Lung microvascular endothelial cell (primary cell): Measurements from ENCODE around the gene HOXD12. TPM values are rescaled to one million over a fixed set of nuclear protein-coding genes. Genes with fewer than 3 reads are reported as not detected.
A peak's percentile ranks its signal among the peaks of the same experiment; 100 is the strongest.

Source experiments
- DNase-seq, 2 donors: peaks; one replicate each; pipeline versions ENCODE4 v3.0.0 to v3.0.0-alpha.2; 2010; ENCODE audit warnings: low read depth in 2 of 2
- total RNA-seq: library from RNA; depleted of rRNA; stranded (reverse); fragments of >200 nt; gene quantifications from 2 replicates; pipeline ENCODE4 v1.2.1, GENCODE V29; 2014

The HOXD12 gene
- total RNA-seq, 1 donor from 2014 or later = not detected

DNA sequence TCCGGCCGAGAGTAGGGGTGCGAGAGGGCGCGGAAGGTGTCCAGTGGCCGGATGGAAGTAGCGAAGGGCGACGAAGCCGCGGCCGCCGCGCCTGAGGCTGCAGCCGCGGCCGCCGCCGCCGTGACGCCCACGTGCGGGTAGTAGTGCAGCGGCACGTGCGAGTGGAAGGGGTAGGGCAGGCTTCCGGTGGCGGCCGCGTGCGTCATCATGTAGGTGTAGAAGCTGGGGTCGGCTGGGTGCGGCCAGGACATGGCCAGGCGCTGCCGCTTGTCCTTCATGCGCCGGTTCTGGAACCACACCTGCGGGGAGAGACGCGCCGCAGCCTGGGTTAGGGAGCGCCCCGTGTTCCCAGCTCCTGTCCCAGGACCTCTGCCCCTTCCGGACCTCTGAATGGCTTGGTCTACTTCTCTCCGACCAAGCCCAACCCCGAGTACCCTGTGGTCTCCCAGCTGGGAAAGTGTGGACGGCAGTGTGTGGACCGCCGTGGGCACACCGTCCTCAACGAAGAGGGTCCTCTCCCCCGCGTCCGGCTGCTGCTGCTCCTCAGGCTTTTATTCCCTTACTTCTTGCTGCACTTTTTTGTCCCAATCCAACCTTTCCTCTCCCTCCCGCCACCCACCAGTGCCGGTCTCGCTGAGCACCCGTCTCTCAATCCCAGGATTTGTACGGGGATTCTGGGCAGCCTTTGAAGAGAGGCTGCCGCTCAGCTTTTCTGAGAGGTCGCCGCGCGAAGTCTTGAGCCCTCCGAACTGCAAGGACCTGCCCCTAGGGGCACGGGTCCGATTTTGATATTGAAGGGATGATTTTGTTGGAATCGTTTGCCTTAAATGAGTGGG lies 18.8 kb upstream of the HOXD12 start:
- DNase-seq = no peak

DNA sequence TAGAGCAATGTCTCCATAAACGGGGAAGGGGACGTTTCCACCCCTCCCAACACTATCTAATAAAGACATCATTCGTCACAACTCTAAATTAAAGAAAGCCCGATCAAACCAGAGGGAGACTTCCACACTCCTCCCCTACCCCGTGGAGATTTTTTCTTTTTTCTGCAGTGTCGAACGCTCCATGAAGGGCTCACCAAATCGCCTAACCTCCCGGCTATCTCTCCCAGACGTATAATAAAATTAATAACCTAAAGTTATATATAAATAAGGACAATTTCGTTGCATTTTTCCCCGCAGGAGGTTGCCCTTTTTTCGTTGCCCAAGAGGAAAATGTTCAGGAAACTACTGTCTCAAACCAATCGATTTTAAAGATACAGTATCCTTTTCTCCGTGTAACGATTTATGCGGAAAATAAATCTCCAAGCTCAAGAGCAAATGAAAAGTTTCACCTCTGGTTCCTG lies 18.2 kb upstream of the HOXD12 start:
- no peak for DNase-seq

GRCh38 chr2:176081837-176082524 lies 17.6 kb upstream of the HOXD12 start:
- DNase-seq = no peak

DNA sequence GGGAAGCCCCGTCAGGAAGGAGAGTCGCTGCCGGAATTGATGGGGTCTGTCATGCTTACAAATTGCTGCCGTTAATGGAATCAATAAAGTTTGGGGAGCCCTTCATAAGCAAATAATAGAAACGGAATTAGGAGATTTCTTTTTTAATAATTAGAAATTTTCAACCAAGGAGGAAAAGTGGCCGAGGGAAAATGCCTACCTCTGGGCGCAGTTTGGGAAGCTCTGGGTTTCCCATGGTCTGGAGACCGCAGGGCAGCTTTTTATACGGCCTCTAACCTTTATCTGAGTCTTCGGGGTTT lies 17.1 kb upstream of the HOXD12 start:
- DNase-seq = no peak

- DNase-seq = no peak
These were observed 16.5 kb upstream of the HOXD12 start for GRCh38 chr2:176082824-176083751.

DNA sequence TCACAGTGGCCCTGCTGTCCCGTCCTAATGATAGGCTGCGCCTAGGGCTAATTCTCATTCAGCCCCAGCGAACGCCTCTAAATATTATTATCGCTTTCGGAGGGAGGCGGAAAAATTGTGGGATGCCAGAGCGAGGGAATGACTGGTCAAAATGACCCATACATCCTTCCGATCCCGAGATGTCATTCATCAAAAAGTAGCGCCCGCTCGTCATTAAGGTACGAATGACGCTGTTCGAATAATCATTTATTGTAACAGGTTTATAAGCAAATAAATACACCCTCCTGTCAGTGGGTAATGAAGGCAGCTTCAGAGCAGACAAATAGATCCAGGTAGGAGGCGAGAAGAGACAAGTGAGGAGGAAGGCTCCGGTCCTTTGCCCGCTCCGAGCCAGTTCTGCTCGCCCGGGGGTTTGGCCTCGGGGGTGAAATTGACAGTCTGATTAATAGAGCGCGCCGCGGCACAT lies 15.8 kb upstream of the HOXD12 start, which contains the start of gene EVX2:
TSS of gene EVX2 (minus strand) at position 167 of the 466 bp plus-strand sequence. CDS start 186 bp downstream, outside the sequence.
- DNase-seq = no peak

- no peak for DNase-seq
These were observed 14.9 kb upstream of the HOXD12 start for GRCh38 chr2:176084611-176085119.

GRCh38 chr2:176085120-176085788 lies 14.3 kb upstream of the HOXD12 start:
- no peak for DNase-seq

DNA sequence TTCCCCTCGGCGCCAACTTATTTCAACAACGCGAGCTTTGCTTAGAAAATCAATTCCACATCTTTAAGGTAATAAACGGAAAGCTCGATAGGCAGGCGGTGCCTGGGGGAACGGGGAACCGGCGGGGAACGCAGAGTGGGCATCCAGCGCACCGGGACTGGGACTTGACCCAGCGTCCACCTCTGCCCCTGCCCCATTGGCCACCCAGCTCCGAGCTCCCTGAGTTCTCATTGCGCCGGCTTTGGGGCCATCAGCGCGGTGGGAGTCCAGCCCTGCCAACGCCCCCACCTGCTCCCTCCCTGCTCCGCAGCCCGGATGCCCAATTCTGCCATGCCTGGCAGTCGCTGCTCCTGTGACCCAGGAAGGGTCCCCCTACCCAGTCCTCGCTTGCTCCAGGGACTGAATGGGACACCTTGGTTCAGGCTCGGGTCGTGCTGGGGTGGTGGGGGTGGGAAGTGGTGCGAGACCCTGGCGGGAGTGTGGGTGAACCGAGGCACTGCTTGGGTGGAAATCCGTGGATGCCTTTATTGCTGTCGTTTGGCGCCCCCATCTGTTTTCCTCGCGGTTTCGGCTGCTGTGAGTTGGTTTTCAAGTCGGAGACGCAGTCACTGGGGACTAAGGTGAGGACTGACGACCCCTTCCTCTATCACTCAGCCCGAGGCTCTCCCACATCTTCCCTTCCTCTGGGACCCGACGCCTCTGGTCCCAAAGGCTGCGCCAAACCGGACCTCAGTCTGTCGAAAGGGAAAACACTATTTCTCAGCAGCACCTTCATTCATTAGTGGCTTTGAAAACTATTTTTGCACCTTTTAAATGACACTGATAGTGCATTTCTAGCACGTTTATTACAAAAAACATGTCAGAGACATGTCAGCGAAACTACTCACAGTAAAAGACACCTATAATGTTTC lies 13.5 kb upstream of the HOXD12 start:
- peak; percentile 54 to 60 for DNase-seq

- no peak for DNase-seq
These were observed 12.1 kb upstream of the HOXD12 start for GRCh38 chr2:176087330-176088047.

- peak; percentile 54 to 64 for DNase-seq
These were observed 11.3 kb upstream of the HOXD12 start for GRCh38 chr2:176088048-176088936.

DNA sequence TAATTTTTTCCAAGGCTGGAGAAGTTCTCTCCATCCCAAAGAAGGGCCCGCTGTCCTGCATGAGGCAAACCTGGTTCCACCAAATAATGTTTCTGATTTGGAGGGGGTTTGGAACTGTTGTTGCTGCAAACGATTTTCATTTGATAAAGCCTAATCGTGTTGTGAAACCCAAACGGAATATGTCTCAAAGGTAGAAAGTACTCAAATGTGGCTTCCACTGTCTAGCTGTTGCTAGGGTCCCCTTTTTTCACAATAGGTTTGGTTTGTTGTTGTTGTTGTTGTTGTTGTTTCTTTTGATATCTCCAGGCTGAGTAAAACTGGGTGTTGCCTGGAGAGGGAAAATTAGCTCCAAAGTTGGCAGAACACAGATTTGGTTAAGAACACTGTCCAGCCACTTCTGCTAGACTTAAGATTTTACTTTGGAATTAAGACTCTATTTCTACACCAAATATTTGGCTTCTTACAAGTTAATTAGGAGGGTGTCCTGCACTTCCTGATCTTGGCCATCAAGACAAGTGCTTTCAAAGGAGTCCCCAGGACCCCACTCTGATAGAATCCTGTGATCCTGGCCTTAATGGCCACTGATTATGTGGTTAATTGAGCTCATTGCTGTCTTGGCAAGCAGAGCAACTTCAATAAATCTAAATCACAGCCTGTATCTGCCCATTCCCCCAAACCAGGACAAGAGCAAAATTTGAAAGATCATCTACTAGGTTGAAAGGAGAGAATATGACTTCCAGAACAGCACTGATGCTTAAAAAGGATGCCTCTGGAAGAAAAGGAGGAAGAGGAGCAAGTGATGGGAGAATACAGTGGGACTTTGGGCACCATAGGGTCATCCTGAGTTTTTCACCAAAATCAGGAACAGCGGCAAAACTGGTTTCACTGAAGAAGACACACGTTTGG lies 10.4 kb upstream of the HOXD12 start:
- DNase-seq = no peak

- DNase-seq = no peak
These were observed 9.7 kb upstream of the HOXD12 start for GRCh38 chr2:176089843-176090395.

DNA sequence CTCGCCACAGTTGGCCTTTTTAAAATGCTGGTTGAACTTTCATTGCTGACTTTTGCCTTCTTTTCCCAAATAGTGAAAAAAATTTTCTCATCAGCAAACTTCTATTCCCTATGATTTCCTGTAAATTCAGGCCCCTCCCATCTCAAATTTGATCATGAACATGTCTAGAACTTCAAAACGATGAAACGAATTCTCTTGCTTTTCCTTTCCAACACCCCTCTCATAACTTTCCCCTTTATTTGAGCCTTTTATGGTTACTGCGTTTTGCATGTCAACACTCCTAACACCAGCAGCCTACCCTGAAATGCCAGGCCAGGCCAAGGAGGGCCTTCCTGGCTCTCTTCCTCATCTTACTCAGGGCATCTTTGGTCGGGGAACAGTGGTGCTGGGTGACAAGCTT lies 8.7 kb upstream of the HOXD12 start:
- no peak for DNase-seq

DNA sequence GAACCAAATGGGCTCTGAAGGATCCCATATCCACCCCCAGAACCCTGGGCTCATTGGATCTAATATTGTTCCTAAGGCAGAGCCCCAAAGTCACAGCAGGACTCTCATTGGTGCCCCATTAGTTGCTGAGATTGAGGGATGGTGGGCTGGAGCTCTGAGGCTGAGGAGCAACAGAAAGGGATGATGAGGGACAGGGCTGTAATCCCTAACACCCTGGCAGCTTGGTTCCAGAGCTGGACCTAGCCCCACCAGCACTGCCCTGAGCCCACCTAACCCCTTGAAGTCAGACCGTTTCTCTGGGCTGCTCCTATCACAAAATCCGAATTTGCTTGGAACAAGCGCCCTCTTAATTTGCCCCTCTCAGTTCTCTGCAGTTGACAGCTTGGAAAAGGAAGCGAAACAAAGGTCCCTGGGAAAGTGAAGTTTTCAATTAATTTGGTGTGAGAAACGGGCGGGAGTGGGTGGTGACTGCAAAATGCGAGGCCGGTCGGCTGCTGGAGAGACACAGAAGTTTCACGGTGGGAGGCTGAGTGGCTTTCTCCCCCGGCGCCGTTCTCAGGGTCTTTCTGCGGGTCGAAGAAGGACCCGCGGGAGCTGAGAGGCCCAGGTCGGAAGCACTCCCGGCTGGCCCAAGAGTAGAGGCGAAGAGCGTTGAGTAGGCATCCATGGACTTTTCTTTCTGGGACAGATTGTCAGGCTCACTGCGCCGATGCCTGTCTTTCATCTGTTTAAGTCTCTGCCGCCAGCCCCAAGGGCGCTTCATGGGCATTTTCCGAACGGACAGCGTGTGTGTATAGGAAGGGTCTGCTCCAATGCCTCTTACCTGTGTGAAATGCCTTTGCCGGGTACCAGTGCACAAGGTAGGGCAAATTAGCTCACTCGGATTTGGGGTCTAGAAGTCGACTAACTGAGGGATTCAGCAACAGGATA lies 8.0 kb upstream of the HOXD12 start:
- no peak for DNase-seq
